ENCODE results near the gene CD300LF. TPM values are rescaled to one million over a fixed set of nuclear protein-coding genes. Genes with fewer than 3 reads are reported as not detected.

CD300LF gene
- total and polyA plus RNA-seq, 10 of the 15 experiments (the other 5 are each of a cell fraction or from before 2014, with no cell fraction given), result 0.15 TPM; not detected in 9

GRCh38 chr17:74754832-74755231 lies 42.1 kb upstream of the CD300LF start:
- Histone ChIP-seq H3K9me3 (replicated peaks; ENCODE audit: control insufficient read depth, insufficient read depth, low read length) (no peaks in the 10 kb centered on the region), H4K20me1 (ENCODE audit: control insufficient read depth, insufficient read depth) (no peaks in the 10 kb centered on the region), H3K4me1 (ENCODE audit: control insufficient read depth, insufficient read depth, low read length) (peaks cover 21% of the 10 kb centered on the region), H3K4me2 (ENCODE audit: control insufficient read depth, insufficient read depth) (0 out of 2 replicates have a peak overlapping the region, but pooled peaks have one; percentile 18), H3K36me3 (ENCODE audit: control insufficient read depth in 2 of 2, insufficient read depth in 2 of 2, low read length in 1 of 2) (no peaks in the 10 kb centered on the region; a peak in 2 of 4 replicates), H3K27me3 (replicated peaks in 1 of 2; ENCODE audit: control insufficient read depth in 2 of 2, insufficient read depth in 2 of 2, low read length in 1 of 2) (no peaks in the 10 kb centered on the region), H3K4me3 (no peak overlapping the region), H2AFZ (ENCODE audit: control insufficient read depth, low read depth, low read length) (no peak overlapping the region), H3K79me2 (ENCODE audit: control insufficient read depth, insufficient read depth, low read length) (peaks cover 24% of the 10 kb centered on the region), H3K9ac (ENCODE audit: control insufficient read depth, insufficient read depth, low read length) (no peak overlapping the region), H3K27ac (ENCODE audit: control insufficient read depth, insufficient read depth) (no peak overlapping the region)
- DNase-seq (ENCODE audit: low read depth, low spot score), result no peak
- ATAC-seq, result no peak
- FAIRE-seq, result no peak
- in situ Hi-C loops (cut with MboI) (no loop called here), intact Hi-C loops (cut with micrococcal nuclease; ENCODE audit: unreplicated experiment) (no loop called here)
- WGBS (ENCODE audit: insufficient coverage, insufficient replicate concordance, low lambda C conversion rate, missing lambda C conversion rate), result 94% methylated on average over 3 of the region's 3 CpGs
- ChIA-PET CTCF (interaction anchor here (0.6 to 4.0 kb wide), 8 partner anchors 9 to 181 kb away, joined by 3 to 26 read pairs (median 5); no protein-coding TSS in a partner anchor), RAD21 (ENCODE audit: unreplicated experiment) (interaction anchor here (0.7 to 2.6 kb wide), 3 partner anchors 10 to 234 kb away, joined by 4 to 11 read pairs (median 5); partner anchors contain the start of gene RAB37), SMC1A (ENCODE audit: uncharacterized antibody, unreplicated experiment) (interaction anchor here (1.0 to 2.4 kb wide), 2 partner anchors 20 to 97 kb away, joined by 3 to 7 read pairs; no protein-coding TSS in a partner anchor), POLR2A (interaction anchor here (0.8 to 1.5 kb wide), 2 partner anchors 9 to 21 kb away, joined by 3 to 5 read pairs; partner anchors contain the start of gene NAT9)
- no TSS peak for BruUV-seq (replicated peaks)
- TF ChIP-seq EGR1 (IDR thresholded peaks at IDR 0.05; ENCODE audit: borderline replicate concordance in 1 of 2, low read depth in 2 of 2, low read length in 2 of 2), result no peak
- no peak for TF ChIP-seq BCL3 (IDR thresholded peaks at IDR 0.05; ENCODE audit: borderline replicate concordance, insufficient read depth, low read depth, low read length, poor library complexity, severe bottlenecking)
- no peak for TF ChIP-seq USF2 (IDR thresholded peaks at IDR 0.05; ENCODE audit: borderline replicate concordance, low read depth, low read length)
- no peak for TF ChIP-seq E4F1 (IDR thresholded peaks at IDR 0.05; ENCODE audit: borderline replicate concordance, partially characterized antibody)
- no peak for TF ChIP-seq BMI1 (IDR thresholded peaks at IDR 0.05; ENCODE audit: borderline replicate concordance)
- no peak for TF ChIP-seq PKNOX1 (IDR thresholded peaks at IDR 0.05)
- no peak for TF ChIP-seq SUPT20H (IDR thresholded peaks at IDR 0.05; ENCODE audit: borderline replicate concordance, control insufficient read depth, low read depth, low read length)
- no peak for TF ChIP-seq HDGF (IDR thresholded peaks at IDR 0.05)
- TF ChIP-seq EZH2 (IDR thresholded peaks at IDR 0.05; ENCODE audit: borderline replicate concordance, control insufficient read depth, low read depth, low read length), result no peak
- TF ChIP-seq ELK1 (IDR thresholded peaks at IDR 0.05; ENCODE audit: low read depth, low read length), result no peak
- TF ChIP-seq PAX8 (IDR thresholded peaks at IDR 0.05), result no peak
- TF ChIP-seq WRNIP1 (IDR thresholded peaks at IDR 0.05; ENCODE audit: borderline replicate concordance, low read depth, low read length), result no peak
- no peak for TF ChIP-seq BACH1 (IDR thresholded peaks at IDR 0.05; ENCODE audit: borderline replicate concordance)
- TF ChIP-seq STAT3 (IDR thresholded peaks at IDR 0.05; ENCODE audit: low read depth, low read length), result no peak
- TF ChIP-seq MEF2B (IDR thresholded peaks at IDR 0.05; ENCODE audit: partially characterized antibody, poor library complexity, severe bottlenecking), result no peak
- no peak for TF ChIP-seq SUZ12 (IDR thresholded peaks at IDR 0.05; ENCODE audit: unreplicated experiment)
